Measurements from ENCODE around the gene AGAP3. TPM values are rescaled to one million over a fixed set of nuclear protein-coding genes. Genes with fewer than 3 reads are reported as not detected.

The AGAP3 gene
- total and polyA plus RNA-seq, 2 donors (not counting 1 experiment from before 2014, with no cell fraction given): 21.1 to 22.3 TPM

DNA sequence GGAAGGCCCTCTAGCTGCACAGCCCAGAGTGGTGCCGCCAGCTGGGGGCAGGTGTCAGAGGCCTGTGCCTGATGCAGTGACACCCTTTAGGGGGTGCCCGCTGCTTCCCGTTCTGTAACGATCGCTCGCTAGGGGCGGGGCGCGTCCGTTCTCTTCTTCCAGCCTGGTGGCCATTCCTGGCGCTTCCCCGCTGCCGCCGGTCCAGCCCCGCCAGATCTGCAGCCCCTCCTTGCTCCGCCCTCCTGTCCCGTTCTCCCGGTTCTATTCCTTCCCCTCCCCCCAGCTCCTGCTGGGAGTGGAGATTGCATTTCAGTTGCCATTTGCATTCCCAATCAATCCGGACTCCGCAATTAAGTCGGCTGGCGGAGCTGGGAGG, 39.2 kb downstream of the AGAP3 start:
- no peak overlapping the region for H3K9ac ChIP-seq (ENCODE audit: low read length)
- no peak overlapping the region for H3K4me3 Mint-ChIP-seq
- ChIA-PET POLR2A (no interaction called here), CTCF (interaction anchor here (2.0 kb wide), 1 partner anchor 10 kb away, joined by 7 read pairs; no protein-coding TSS in a partner anchor)
- H3K4me2 ChIP-seq (replicated peaks; ENCODE audit: low read depth, low read length, poor library complexity, severe bottlenecking): no peak overlapping the region
- no peaks in the 10 kb centered on the region for H3K36me3 ChIP-seq (replicated peaks in 1 of 2; ENCODE audit: control extremely low read depth in 1 of 2, control insufficient read depth in 1 of 2, extremely low read depth in 1 of 2, insufficient read depth in 2 of 2, low read length in 1 of 2)
- no peak overlapping the region for H3K27ac ChIP-seq (ENCODE audit: low read length in 2 of 2)
- no peak overlapping the region for H3K4me3 ChIP-seq (ENCODE audit: control extremely low read depth in 1 of 5, extremely low read depth in 1 of 5, insufficient read depth in 1 of 5, low read depth in 2 of 5, low read length in 4 of 5)
- ATAC-seq (ENCODE audit: low read depth) (no peak), DNase-seq (no peak)
- H3K4me1 Mint-ChIP-seq: peaks cover 3% of the 10 kb centered on the region
- intact Hi-C loops (cut with micrococcal nuclease): no loop called here
- H3K27me3 Mint-ChIP-seq: peaks cover 3% of the 10 kb centered on the region
- no peak overlapping the region for H3K27ac Mint-ChIP-seq
- H3K4me1 ChIP-seq (ENCODE audit: control insufficient read depth in 2 of 2, insufficient read depth in 2 of 2, low read length in 2 of 2): peaks cover 0 to 6% of the 10 kb centered on the region in 2 donors
- no peak overlapping the region for H2AFZ ChIP-seq (ENCODE audit: insufficient read depth, low read depth, low read length, poor library complexity, severe bottlenecking)
- H3K79me2 ChIP-seq (ENCODE audit: control insufficient read depth, insufficient read depth, low read length): no peaks in the 10 kb centered on the region
- no peaks in the 10 kb centered on the region for H3K9me3 ChIP-seq (ENCODE audit: control extremely low read depth in 1 of 3, control insufficient read depth in 2 of 3, insufficient read depth in 1 of 3, low read length in 2 of 3)
- H3K9me3 Mint-ChIP-seq (ENCODE audit: insufficient read depth): no peaks in the 10 kb centered on the region
- no peak for TF ChIP-seq EZH2 (IDR thresholded peaks at IDR 0.05; ENCODE audit: borderline replicate concordance, insufficient read depth, low read depth, low read length, poor library complexity, severe bottlenecking)
- TF ChIP-seq, protein P1, sequence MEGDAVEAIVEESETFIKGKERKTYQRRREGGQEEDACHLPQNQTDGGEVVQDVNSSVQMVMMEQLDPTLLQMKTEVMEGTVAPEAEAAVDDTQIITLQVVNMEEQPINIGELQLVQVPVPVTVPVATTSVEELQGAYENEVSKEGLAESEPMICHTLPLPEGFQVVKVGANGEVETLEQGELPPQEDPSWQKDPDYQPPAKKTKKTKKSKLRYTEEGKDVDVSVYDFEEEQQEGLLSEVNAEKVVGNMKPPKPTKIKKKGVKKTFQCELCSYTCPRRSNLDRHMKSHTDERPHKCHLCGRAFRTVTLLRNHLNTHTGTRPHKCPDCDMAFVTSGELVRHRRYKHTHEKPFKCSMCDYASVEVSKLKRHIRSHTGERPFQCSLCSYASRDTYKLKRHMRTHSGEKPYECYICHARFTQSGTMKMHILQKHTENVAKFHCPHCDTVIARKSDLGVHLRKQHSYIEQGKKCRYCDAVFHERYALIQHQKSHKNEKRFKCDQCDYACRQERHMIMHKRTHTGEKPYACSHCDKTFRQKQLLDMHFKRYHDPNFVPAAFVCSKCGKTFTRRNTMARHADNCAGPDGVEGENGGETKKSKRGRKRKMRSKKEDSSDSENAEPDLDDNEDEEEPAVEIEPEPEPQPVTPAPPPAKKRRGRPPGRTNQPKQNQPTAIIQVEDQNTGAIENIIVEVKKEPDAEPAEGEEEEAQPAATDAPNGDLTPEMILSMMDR (IDR thresholded peaks at IDR 0.05): no peak
- H3K27me3 ChIP-seq (replicated peaks in 1 of 4; ENCODE audit: control extremely low read depth in 1 of 4, control insufficient read depth in 3 of 4, insufficient read depth in 4 of 4, low read length in 3 of 4): no peaks in the 10 kb centered on the region
- WGBS (ENCODE audit: insufficient coverage): 97% methylated on average over 22 of the region's 22 CpGs
- H4K20me1 ChIP-seq (ENCODE audit: control insufficient read depth, insufficient read depth, low read length, poor library complexity, severe bottlenecking): no peaks in the 10 kb centered on the region

DNA sequence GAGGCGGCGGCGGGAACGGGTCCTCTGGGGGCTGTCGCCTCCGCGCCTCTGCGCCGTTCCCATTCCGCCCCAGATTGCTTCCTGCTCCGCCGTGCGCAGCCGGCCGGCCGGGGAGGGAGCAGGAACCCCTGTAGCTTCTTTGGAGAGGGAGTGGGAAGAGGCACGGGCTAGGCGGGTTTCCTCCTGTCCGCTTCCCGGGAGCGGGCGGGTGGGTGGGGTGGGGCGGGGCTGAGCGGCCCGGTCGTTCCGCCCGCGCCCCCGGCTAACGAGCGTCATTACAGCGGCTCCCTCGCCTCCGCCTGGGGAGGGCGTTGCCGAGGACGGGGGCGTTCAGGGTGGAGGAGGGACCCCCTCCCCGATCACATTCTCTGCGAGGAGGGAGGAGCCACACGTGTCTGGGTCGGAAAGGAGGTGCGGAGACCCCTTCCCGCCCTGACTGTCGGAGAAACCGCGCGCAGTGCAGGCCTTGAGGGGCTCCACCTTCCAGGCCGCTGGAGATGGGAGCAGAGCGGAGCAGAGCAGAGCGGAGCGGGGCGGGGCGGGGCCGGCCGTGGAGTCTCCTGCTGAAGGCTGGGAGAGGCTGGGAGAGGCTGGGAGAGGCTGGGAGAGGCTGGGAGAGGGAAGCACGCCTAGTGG, 39.7 kb downstream of the AGAP3 start:
- peaks cover 3% of the 10 kb centered on the region for H3K4me1 Mint-ChIP-seq
- ATAC-seq (ENCODE audit: low read depth) (no peak), DNase-seq (no peak)
- POLR2A ChIA-PET: no interaction called here
- H2AFZ ChIP-seq (ENCODE audit: insufficient read depth, low read depth, low read length, poor library complexity, severe bottlenecking): no peak overlapping the region
- H3K9me3 ChIP-seq (ENCODE audit: control extremely low read depth in 1 of 3, control insufficient read depth in 2 of 3, insufficient read depth in 1 of 3, low read length in 2 of 3): no peaks in the 10 kb centered on the region
- no peak overlapping the region for H3K27ac ChIP-seq (ENCODE audit: low read length in 2 of 2)
- no peak overlapping the region for H3K9ac ChIP-seq (ENCODE audit: low read length)
- no peaks in the 10 kb centered on the region for H4K20me1 ChIP-seq (ENCODE audit: control insufficient read depth, insufficient read depth, low read length, poor library complexity, severe bottlenecking)
- no peak overlapping the region for H3K27ac Mint-ChIP-seq
- CTCF ChIA-PET: no interaction called here
- peaks cover 0 to 6% of the 10 kb centered on the region in 2 donors for H3K4me1 ChIP-seq (ENCODE audit: control insufficient read depth in 2 of 2, insufficient read depth in 2 of 2, low read length in 2 of 2)
- peaks cover 3% of the 10 kb centered on the region for H3K27me3 Mint-ChIP-seq
- H3K9me3 Mint-ChIP-seq (ENCODE audit: insufficient read depth): no peaks in the 10 kb centered on the region
- no peaks in the 10 kb centered on the region for H3K36me3 ChIP-seq (replicated peaks in 1 of 2; ENCODE audit: control extremely low read depth in 1 of 2, control insufficient read depth in 1 of 2, extremely low read depth in 1 of 2, insufficient read depth in 2 of 2, low read length in 1 of 2)
- intact Hi-C loops (cut with micrococcal nuclease): no loop called here
- H3K27me3 ChIP-seq (replicated peaks in 1 of 4; ENCODE audit: control extremely low read depth in 1 of 4, control insufficient read depth in 3 of 4, insufficient read depth in 4 of 4, low read length in 3 of 4): no peaks in the 10 kb centered on the region
- no peak for TF ChIP-seq EZH2 (IDR thresholded peaks at IDR 0.05; ENCODE audit: borderline replicate concordance, insufficient read depth, low read depth, low read length, poor library complexity, severe bottlenecking)
- TF ChIP-seq, protein P1 (IDR thresholded peaks at IDR 0.05): no peak
- WGBS (ENCODE audit: insufficient coverage): 94% methylated on average over 47 of the region's 58 CpGs
- no peak overlapping the region for H3K4me3 ChIP-seq (ENCODE audit: control extremely low read depth in 1 of 5, extremely low read depth in 1 of 5, insufficient read depth in 1 of 5, low read depth in 2 of 5, low read length in 4 of 5)
- H3K79me2 ChIP-seq (ENCODE audit: control insufficient read depth, insufficient read depth, low read length): no peaks in the 10 kb centered on the region
- H3K4me3 Mint-ChIP-seq: no peak overlapping the region
- H3K4me2 ChIP-seq (replicated peaks; ENCODE audit: low read depth, low read length, poor library complexity, severe bottlenecking): no peak overlapping the region
